ENCODE results near the gene SPATA2.
"Not testable (repeated sequence)": the region's sequence is repeated elsewhere in the genome, so short reads cannot be mapped to it uniquely, and the experiment has no call there.

SPATA2 gene

DNA sequence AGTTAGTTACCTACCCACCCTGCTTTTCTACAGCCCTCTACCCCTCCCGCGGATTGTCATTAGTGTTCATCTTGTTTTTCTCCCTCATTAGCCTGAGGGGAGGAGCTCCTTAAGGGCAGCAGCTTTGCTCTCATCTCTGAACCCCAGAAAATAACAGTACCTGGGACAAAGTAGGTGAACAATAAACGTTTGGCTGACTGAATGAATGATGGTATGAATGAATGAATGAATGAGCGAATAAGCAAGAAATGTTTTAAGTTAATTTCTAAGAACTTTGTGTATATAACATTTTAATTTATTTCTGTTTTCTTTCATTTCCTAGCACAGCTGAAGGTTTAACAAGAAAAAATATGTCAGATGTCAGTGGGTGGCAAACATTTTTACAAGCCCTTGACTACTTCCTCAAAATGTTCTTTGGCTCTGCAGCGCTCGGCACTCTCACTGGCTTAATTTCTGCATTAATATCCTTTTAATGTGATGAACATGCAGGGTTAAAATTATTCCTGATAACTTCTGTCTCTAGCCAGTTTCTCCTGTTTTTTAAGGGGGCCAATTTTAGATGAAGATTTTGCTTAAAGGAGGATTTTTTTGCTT lies 52.6 kb downstream of the SPATA2 start:
- no peak overlapping the region for H3K4me3 ChIP-seq (ENCODE audit: low read depth, low read length)
- TF ChIP-seq, protein P1, sequence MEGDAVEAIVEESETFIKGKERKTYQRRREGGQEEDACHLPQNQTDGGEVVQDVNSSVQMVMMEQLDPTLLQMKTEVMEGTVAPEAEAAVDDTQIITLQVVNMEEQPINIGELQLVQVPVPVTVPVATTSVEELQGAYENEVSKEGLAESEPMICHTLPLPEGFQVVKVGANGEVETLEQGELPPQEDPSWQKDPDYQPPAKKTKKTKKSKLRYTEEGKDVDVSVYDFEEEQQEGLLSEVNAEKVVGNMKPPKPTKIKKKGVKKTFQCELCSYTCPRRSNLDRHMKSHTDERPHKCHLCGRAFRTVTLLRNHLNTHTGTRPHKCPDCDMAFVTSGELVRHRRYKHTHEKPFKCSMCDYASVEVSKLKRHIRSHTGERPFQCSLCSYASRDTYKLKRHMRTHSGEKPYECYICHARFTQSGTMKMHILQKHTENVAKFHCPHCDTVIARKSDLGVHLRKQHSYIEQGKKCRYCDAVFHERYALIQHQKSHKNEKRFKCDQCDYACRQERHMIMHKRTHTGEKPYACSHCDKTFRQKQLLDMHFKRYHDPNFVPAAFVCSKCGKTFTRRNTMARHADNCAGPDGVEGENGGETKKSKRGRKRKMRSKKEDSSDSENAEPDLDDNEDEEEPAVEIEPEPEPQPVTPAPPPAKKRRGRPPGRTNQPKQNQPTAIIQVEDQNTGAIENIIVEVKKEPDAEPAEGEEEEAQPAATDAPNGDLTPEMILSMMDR (IDR thresholded peaks at IDR 0.05; ENCODE audit: borderline replicate concordance, insufficient read depth, low read depth, low read length) = no peak

DNA sequence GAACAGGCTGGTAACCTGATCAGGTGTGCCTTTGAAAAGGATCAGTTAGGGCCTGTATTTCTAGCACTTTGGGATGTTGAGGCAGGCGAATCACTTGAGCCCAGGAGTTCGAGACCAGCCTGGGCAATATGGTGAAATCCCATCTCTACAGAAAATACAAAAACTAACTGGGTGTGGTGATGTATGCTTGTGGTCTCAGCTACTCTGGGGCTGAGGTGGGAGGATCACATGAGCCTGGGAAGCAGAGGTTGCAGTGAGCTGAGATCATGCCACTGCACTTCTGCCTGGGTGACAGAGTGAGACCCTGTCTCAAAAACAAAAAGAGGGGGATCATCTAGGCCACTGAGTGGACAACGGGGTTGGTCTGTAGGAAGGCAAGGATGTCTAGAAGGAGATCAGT lies 54.1 kb downstream of the SPATA2 start:
- not testable (repeated sequence) for H3K4me3 ChIP-seq (ENCODE audit: low read depth, low read length)

DNA sequence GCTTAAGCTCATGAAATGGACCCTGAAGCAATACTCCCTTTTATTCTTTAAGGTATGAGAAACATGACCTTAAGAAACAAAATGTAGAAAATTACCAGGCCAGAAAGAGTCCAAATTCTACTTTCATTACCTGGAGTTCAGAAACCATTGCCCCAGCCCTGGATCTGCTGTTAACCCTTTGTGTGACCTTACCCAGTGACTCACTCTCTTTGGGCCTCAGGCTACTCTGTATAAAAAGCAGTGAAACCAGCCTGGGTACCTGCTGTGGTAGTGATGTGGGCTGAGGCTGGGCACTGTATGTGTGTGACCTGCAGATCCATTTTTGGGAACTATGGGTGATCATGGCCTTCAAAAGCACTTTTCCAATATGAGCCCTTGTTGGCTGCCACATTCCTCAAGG lies 55.5 kb downstream of the SPATA2 start:
- TF ChIP-seq, protein P1 (IDR thresholded peaks at IDR 0.05; ENCODE audit: borderline replicate concordance, insufficient read depth, low read depth, low read length) = no peak
- H3K4me3 ChIP-seq (ENCODE audit: low read depth, low read length) = no peak overlapping the region

DNA sequence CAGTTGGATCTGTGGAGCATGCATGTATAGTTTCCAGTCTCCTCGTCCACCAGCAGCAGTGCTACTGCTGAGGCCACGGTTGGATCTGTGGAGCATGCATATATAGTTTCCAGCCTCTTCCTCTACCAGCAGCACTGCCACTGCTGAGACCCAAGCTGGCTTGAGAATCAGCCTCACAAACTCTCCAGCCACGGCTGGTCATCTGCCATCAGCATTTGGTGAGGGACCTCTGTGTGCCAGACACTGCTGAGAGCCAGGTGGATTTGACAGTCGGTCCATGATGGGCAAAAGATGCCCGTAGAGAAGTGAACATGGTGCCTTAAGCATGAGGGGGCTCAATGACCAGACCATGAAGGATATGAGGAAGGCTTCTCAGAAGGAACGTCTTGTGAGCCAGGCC lies 56.3 kb downstream of the SPATA2 start:
- no peak overlapping the region for H3K4me3 ChIP-seq (ENCODE audit: low read depth, low read length)
- TF ChIP-seq, protein P1 (IDR thresholded peaks at IDR 0.05; ENCODE audit: borderline replicate concordance, insufficient read depth, low read depth, low read length) = no peak

DNA sequence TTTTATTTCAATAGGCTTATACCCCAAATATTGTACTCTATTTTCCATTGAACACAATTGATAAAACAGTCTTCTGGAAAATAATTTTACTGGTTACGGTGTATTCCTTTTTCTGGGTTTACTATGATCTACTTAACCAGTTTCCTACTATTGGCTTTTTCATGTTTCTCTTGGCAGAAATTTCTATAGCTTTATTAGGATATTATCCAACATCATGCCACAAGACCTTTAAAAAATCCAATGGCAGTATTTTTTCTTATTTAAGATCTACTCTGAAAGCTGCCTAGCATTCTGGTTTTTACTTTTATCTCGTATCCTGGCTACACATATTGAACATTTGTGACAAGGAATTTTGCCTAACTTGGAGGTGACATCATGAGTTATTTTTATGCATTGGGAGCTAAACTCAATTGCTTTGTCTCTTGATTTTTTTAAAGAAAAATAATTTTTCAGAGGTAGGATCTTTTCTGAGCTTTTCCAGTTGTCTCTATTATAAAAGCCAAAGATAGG lies 57.2 kb downstream of the SPATA2 start:
- no peak overlapping the region for H3K4me3 ChIP-seq (ENCODE audit: low read depth, low read length)
- TF ChIP-seq, protein P1 (IDR thresholded peaks at IDR 0.05; ENCODE audit: borderline replicate concordance, insufficient read depth, low read depth, low read length) = no peak

DNA sequence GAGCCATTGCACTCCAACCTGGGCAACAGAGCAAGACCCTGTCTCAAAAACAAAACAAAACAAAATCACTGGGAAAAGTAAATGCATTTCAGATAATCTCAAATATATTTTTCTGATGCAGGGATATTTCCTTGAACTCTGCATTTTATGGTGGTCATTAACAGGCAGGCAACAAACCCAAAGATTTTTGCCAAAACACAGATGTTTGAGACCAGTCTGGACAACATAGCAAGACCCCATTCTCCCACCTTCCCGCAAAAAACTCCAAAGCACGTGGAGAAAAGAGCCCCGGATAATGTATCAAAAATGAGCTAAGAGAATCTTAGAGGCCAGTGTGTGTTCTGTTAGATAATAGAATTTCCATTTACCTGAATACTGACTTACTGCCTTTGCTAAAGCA lies 58.4 kb downstream of the SPATA2 start:
- TF ChIP-seq, protein P1 (IDR thresholded peaks at IDR 0.05; ENCODE audit: borderline replicate concordance, insufficient read depth, low read depth, low read length) = no peak
- no peak overlapping the region for H3K4me3 ChIP-seq (ENCODE audit: low read depth, low read length)

DNA sequence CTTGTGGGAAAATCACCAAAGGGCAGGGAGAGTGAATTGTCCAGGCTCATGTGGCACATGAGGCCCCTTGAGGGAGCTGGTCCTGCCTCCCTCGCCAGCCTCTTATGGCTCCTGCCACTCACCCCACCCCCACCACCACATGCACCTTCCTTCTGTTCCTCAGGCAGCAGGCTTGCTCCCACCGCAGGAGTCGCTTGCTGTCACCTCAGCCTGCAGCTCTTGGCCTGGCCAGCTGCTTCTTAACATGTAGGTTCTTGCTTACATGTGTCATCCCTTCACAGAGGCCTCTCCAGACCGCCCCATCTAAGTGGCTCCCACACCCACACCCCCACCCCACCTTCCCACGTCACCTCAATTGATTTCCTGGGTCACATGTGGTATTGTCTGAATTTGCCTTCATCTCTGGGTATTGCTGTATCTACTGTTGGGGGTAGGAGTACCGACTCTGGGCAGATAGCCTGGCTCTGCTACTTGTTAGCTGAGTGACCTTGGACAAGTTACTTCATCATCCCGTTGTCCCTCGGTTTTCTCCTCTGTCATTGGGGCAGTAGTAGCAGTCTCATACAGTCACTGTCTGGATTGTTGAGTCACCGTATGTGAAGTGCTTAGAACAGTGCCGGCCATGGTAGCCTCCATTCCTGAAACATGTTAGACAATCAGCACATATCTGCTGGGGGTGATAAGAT lies 61.0 kb downstream of the SPATA2 start:
- H3K4me3 ChIP-seq (ENCODE audit: low read depth, low read length) = no peak overlapping the region
- TF ChIP-seq, protein P1 (IDR thresholded peaks at IDR 0.05; ENCODE audit: borderline replicate concordance, insufficient read depth, low read depth, low read length) = no peak
